WTC11 (cell line): ENCODE data around the gene TRIM3.

Experiments used
- ATF2 ChIP-seq: sonication (generic); formaldehyde crosslinking; IDR thresholded peaks from 2 replicates; pipeline ENCODE4 v1.8.1; 2022; ENCODE audit warnings: low read depth, missing genetic modification reagents, borderline replicate concordance
- CBFB ChIP-seq: sonication (generic); formaldehyde crosslinking; IDR thresholded peaks from 2 replicates; pipeline ENCODE4 v1.8.1; 2022; ENCODE audit warnings: mild to moderate bottlenecking, low read depth, missing genetic modification reagents
- CREB1 ChIP-seq: sonication (generic); formaldehyde crosslinking; IDR thresholded peaks from 2 replicates; pipeline ENCODE4 v1.8.0; 2023; ENCODE audit warnings: mild to moderate bottlenecking, missing genetic modification reagents
- CTCF ChIP-seq: fragments of 200-600 bp; IDR thresholded peaks from 2 replicates; pipeline ENCODE4 v1.8.0; 2022; ENCODE audit warnings: antibody characterized with exemption
- ETV6 ChIP-seq: sonication (generic); formaldehyde crosslinking; IDR thresholded peaks from 2 replicates; pipeline ENCODE4 v1.8.1; 2022; ENCODE audit warnings: mild to moderate bottlenecking, missing genetic modification reagents
- MAX ChIP-seq: sonication (generic); formaldehyde crosslinking; IDR thresholded peaks from 2 replicates; pipeline ENCODE4 v1.8.0; 2022; ENCODE audit warnings: mild to moderate bottlenecking, missing genetic modification reagents
- MLX ChIP-seq: sonication (generic); formaldehyde crosslinking; IDR thresholded peaks from 2 replicates; pipeline ENCODE4 v1.8.1; 2023; ENCODE audit warnings: mild to moderate bottlenecking, missing genetic modification reagents, moderate library complexity
- NFYB ChIP-seq: sonication (generic); formaldehyde crosslinking; conservative IDR thresholded peaks from 2 replicates; pipeline ENCODE4 v1.8.0; 2022; ENCODE audit warnings: low read depth, missing genetic modification reagents
- NR2C2 ChIP-seq: sonication (generic); formaldehyde crosslinking; IDR thresholded peaks from 2 replicates; pipeline ENCODE4 v1.8.0; 2022; ENCODE audit warnings: mild to moderate bottlenecking, missing genetic modification reagents
- SMAD4 ChIP-seq: sonication (generic); formaldehyde crosslinking; IDR thresholded peaks from 2 replicates; pipeline ENCODE4 v1.8.0; 2022; ENCODE audit warnings: mild to moderate bottlenecking, missing genetic modification reagents
- SP1 ChIP-seq: sonication (generic); formaldehyde crosslinking; conservative IDR thresholded peaks from 2 replicates; pipeline ENCODE4 v1.8.1; 2022; ENCODE audit warnings: missing genetic modification reagents
- TEAD4 ChIP-seq: sonication (generic); formaldehyde crosslinking; IDR thresholded peaks from 2 replicates; pipeline ENCODE4 v1.8.0; 2022; ENCODE audit warnings: mild to moderate bottlenecking, missing genetic modification reagents
- ZNF121 ChIP-seq: sonication (generic); formaldehyde crosslinking; IDR thresholded peaks from 2 replicates; pipeline ENCODE4 v1.8.0; 2023; ENCODE audit warnings: missing genetic modification reagents

- TF ChIP-seq CTCF = no peak
- TF ChIP-seq ATF2 = no peak
- no peak for TF ChIP-seq MLX
- no peak for TF ChIP-seq SP1
- no peak for TF ChIP-seq TEAD4 (CRISPR knock-in tag)
- TF ChIP-seq SMAD4 (CRISPR knock-in tag) = no peak
- TF ChIP-seq NR2C2 (CRISPR knock-in tag) = no peak
- TF ChIP-seq MAX (CRISPR knock-in tag) = no peak
- no peak for TF ChIP-seq ZNF121 (CRISPR knock-in tag)
- TF ChIP-seq CREB1 (CRISPR knock-in tag) = no peak
- no peak for TF ChIP-seq CBFB
- no peak for TF ChIP-seq ETV6 (CRISPR knock-in tag)
- TF ChIP-seq NFYB (CRISPR knock-in tag) = no peak
These were observed 14.7 kb downstream of the TRIM3 start for GRCh38 chr11:6459099-6459450.
